Mesodermal cell (in vitro differentiated cells): ENCODE data around the gene POLQ.

ENCODE experiments used
- H3K27ac ChIP-seq: 2 replicates; pipeline ENCODE4 v1.7.0; 2013; ENCODE audit warnings: mild to moderate bottlenecking, low read depth, low read length, moderate library complexity; ENCODE audit not compliant: severe bottlenecking
- H3K36me3 ChIP-seq: 2 replicates; pipeline ENCODE4 v1.7.1; 2013; ENCODE audit warnings: mild to moderate bottlenecking, low read length, moderate library complexity; ENCODE audit not compliant: control insufficient read depth, insufficient read depth
- H3K4me1 ChIP-seq: one replicate; pipeline ENCODE4 v1.7.1; 2013; ENCODE audit warnings: mild to moderate bottlenecking, low read length; ENCODE audit not compliant: insufficient read depth, control insufficient read depth, poor library complexity, severe bottlenecking
- H3K4me3 ChIP-seq: 2 replicates; pipeline ENCODE4 v1.7.0; 2013; ENCODE audit warnings: low read length, control low read depth, mild to moderate bottlenecking; ENCODE audit not compliant: insufficient read depth, poor library complexity, severe bottlenecking; ENCODE audit errors: extremely low read depth
- H3K9me3 ChIP-seq: 2 replicates; pipeline ENCODE4 v1.7.1; 2013; ENCODE audit warnings: mild to moderate bottlenecking, low read length, moderate library complexity; ENCODE audit not compliant: control insufficient read depth
- WGBS, 2 experiments: methylation state at CpG; one replicate each; pipeline ENCODE4 v1.1.5; 2013; ENCODE audit warnings: missing lambda C conversion rate in 2 of 2; ENCODE audit not compliant: insufficient coverage in 2 of 2; 5-methylcytosine and 5-hydroxymethylcytosine counted together

Gene POLQ

GRCh38 chr3:121557426-121557934 lies 11.7 kb upstream of the POLQ start:
- H3K27ac ChIP-seq = no peak overlapping the region
- no peaks in the 10 kb centered on the region for H3K36me3 ChIP-seq
- 86 to 100% methylated on average over 3 to 4 of the region's 5 CpGs for WGBS, 2 experiments
- no peak overlapping the region for H3K4me3 ChIP-seq
- no peaks in the 10 kb centered on the region for H3K9me3 ChIP-seq
- no peaks in the 10 kb centered on the region for H3K4me1 ChIP-seq

- H3K9me3 ChIP-seq = no peaks in the 10 kb centered on the region
- H3K36me3 ChIP-seq = no peaks in the 10 kb centered on the region
Observed at GRCh38 chr3:121552797-121553196, 7.0 kb upstream of the POLQ start.

GRCh38 chr3:121552379-121552778 lies 6.6 kb upstream of the POLQ start:
- H3K4me1 ChIP-seq = no peaks in the 10 kb centered on the region
- no peaks in the 10 kb centered on the region for H3K9me3 ChIP-seq
- H3K36me3 ChIP-seq = no peaks in the 10 kb centered on the region
- 82 to 92% methylated on average over 3 of the region's 4 CpGs for WGBS, 2 experiments
- H3K27ac ChIP-seq = no peak overlapping the region
- no peak overlapping the region for H3K4me3 ChIP-seq

More at GRCh38 chr3:121552797-121553196, 7.0 kb upstream of the POLQ start:
- Histone ChIP-seq H3K27ac (no peak overlapping the region), H3K4me3 (no peak overlapping the region), H3K4me1 (no peaks in the 10 kb centered on the region)
- WGBS, 2 experiments = 100% methylated on average over 1 of the region's 3 CpGs; no CpG with 5 or more reads in 1 of the 2 experiments

GRCh38 chr3:121545049-121545573 lies 677 bp downstream of the POLQ start:
- H3K4me1 ChIP-seq = peaks cover 3% of the 10 kb centered on the region
- no peaks in the 10 kb centered on the region for H3K9me3 ChIP-seq
- H3K27ac ChIP-seq = no peak overlapping the region
- peak overlapping the region; percentile 70 for H3K4me3 ChIP-seq
- H3K36me3 ChIP-seq = peaks cover 27% of the 10 kb centered on the region
- WGBS, 2 experiments = 4 to 10% methylated on average over 7 of the region's 18 CpGs

GRCh38 chr3:121542924-121543323 lies 2.9 kb downstream of the POLQ start:
- Histone ChIP-seq H3K4me3 (no peak overlapping the region), H3K9me3 (no peaks in the 10 kb centered on the region), H3K4me1 (peaks cover 3% of the 10 kb centered on the region), H3K36me3 (peaks cover 40% of the 10 kb centered on the region), H3K27ac (no peak overlapping the region)

GRCh38 chr3:121531269-121531668 lies 14.5 kb downstream of the POLQ start:
- peaks cover 51% of the 10 kb centered on the region for H3K36me3 ChIP-seq
- H3K27ac ChIP-seq = no peak overlapping the region
- H3K4me1 ChIP-seq = no peaks in the 10 kb centered on the region
- no peak overlapping the region for H3K4me3 ChIP-seq
- H3K9me3 ChIP-seq = no peaks in the 10 kb centered on the region

- peaks cover 52% of the 10 kb centered on the region for H3K36me3 ChIP-seq
- no peaks in the 10 kb centered on the region for H3K4me1 ChIP-seq
- no peaks in the 10 kb centered on the region for H3K9me3 ChIP-seq
- no peak overlapping the region for H3K27ac ChIP-seq
- WGBS, 2 experiments = no CpG with 5 or more reads among the region's 3 CpGs
- H3K4me3 ChIP-seq = no peak overlapping the region
Observed at GRCh38 chr3:121529308-121529707, 16.5 kb downstream of the POLQ start.

- H3K4me1 ChIP-seq = no peaks in the 10 kb centered on the region
- H3K27ac ChIP-seq = no peak overlapping the region
- no peak overlapping the region for H3K4me3 ChIP-seq
- H3K9me3 ChIP-seq = no peaks in the 10 kb centered on the region
- WGBS, 2 experiments = 100% methylated on average over 2 of the region's 3 CpGs
- peaks cover 44% of the 10 kb centered on the region for H3K36me3 ChIP-seq
Observed at GRCh38 chr3:121520510-121520909, 25.3 kb downstream of the POLQ start.

- no peaks in the 10 kb centered on the region for H3K4me1 ChIP-seq
- 100% methylated on average over 2 of the region's 5 CpGs for WGBS, 2 experiments
- no peak overlapping the region for H3K27ac ChIP-seq
- no peak overlapping the region for H3K4me3 ChIP-seq
- H3K36me3 ChIP-seq = peaks cover 42% of the 10 kb centered on the region
- H3K9me3 ChIP-seq = no peaks in the 10 kb centered on the region
Observed at GRCh38 chr3:121517953-121518655, 27.7 kb downstream of the POLQ start.

GRCh38 chr3:121515862-121516261 lies 29.9 kb downstream of the POLQ start:
- H3K4me3 ChIP-seq = no peak overlapping the region
- H3K4me1 ChIP-seq = no peaks in the 10 kb centered on the region
- H3K27ac ChIP-seq = no peak overlapping the region
- peaks cover 47% of the 10 kb centered on the region for H3K36me3 ChIP-seq
- no peaks in the 10 kb centered on the region for H3K9me3 ChIP-seq

- H3K4me1 ChIP-seq = no peaks in the 10 kb centered on the region
- no peak overlapping the region for H3K4me3 ChIP-seq
- H3K36me3 ChIP-seq = peaks cover 42% of the 10 kb centered on the region
- WGBS, 2 experiments = 50 to 89% methylated on average over 1 to 2 of the region's 2 CpGs
- no peak overlapping the region for H3K27ac ChIP-seq
- no peaks in the 10 kb centered on the region for H3K9me3 ChIP-seq
Observed at GRCh38 chr3:121515313-121515712, 30.5 kb downstream of the POLQ start.
